K562 treated with DMSO at 1 percent for 12 hours (cell line): ENCODE data around the gene EDNRA. TPM values are rescaled to one million over a fixed set of nuclear protein-coding genes. Genes with fewer than 3 reads are reported as not detected.

Experiments
- total RNA-seq: library from RNA; unstranded; fragments of 300-600 nt; gene quantifications from 2 replicates; pipeline ENCODE4 v1.2.3, GENCODE V29; 2022; ENCODE audit not compliant: insufficient read depth

EDNRA gene
- not detected in 2 replicates for total RNA-seq

DNA sequence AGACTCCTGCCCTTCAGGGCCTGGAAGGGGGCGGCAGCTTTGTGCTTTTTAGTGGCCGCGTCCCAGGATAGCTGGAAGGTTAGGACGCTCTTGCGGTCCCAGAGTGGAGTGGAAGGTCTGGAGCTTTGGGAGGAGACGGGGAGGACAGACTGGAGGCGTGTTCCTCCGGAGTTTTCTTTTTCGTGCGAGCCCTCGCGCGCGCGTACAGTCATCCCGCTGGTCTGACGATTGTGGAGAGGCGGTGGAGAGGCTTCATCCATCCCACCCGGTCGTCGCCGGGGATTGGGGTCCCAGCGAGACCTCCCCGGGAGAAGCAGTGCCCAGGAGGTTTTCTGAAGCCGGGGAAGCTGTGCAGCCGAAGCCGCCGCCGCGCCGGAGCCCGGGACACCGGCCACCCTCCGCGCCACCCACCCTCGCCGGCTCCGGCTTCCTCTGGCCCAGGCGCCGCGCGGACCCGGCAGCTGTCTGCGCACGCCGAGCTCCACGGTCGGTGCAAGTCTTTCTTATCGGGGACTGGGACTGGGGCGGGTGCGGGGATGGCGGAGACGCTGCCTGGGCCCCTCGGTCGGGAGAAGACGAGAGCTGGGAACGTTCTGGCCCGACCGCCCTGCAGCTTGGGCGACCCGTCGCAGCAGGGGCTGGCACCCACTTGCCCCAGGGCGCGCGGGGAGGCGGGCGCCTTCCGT, at the start of gene EDNRA:
Gene EDNRA, plus strand, starts transcription at position 207 of the 686 bp plus-strand sequence. CDS start 4,585 bp downstream, outside the sequence.

Other genes starting within 250 kb of the EDNRA start
- gene TMEM184C, start 136.3 kb downstream of the EDNRA start, total RNA-seq: 5.6 and 15.2 TPM in 2 replicates
- 3.0 and 6.0 TPM in 2 replicates for gene PRMT9, start 203.1 kb downstream of the EDNRA start, total RNA-seq